ACHN (cell line): Measurements from ENCODE around the gene CFAP90.

Experiments used
- DNase-seq: peaks from one replicate; pipeline ENCODE4 v3.0.0-alpha.2; 2015
- in situ Hi-C: cut with HindIII; loops from 2 replicates; pipeline ENCODE4 v1.10.0; 2017; ENCODE audit warnings: low sequenced_read_pairs, low pct_ligation_motif_present, low pct_unique_long_range_greater_than_20kb

CFAP90 gene

GRCh38 chr5:7837403-7837802 is 13.5 kb downstream of the CFAP90 start:
- DNase-seq: peak; percentile 79
- in situ Hi-C loops: no loop called here

- no peak for DNase-seq
- in situ Hi-C loops: no loop called here
Observed at GRCh38 chr5:7834982-7835381, 16.0 kb downstream of the CFAP90 start.

DNA sequence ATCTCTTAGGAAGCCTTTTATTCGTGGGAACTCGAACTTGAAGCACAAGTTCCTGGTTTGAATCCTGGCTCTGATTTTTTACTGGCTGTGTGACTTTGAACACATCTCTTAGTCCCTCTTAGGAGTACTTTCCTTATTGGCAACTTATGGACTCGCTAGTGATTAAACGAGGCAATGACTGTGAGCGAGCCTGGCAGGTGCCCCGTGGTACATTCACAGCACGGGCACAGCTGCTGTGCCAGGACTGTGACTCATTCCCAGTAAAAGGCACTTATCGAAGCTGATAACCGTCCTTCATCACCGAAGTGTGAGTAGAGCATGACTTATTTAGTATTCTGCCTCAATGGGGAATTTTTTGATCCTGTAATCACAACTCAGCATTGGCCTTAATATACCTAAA is 22.7 kb downstream of the CFAP90 start:
- in situ Hi-C loops: no loop called here
- DNase-seq: peak; percentile 25

- in situ Hi-C loops: no loop called here
- DNase-seq: no peak
Observed at GRCh38 chr5:7827610-7828009, 23.3 kb downstream of the CFAP90 start.

GRCh38 chr5:7825630-7826029 is 25.3 kb downstream of the CFAP90 start:
- in situ Hi-C loops: no loop called here
- no peak for DNase-seq

- in situ Hi-C loops: no loop called here
- DNase-seq: no peak
Observed at GRCh38 chr5:7824995-7825394, 25.9 kb downstream of the CFAP90 start.

- DNase-seq: no peak
- in situ Hi-C loops: no loop called here
Observed at GRCh38 chr5:7823594-7823993, 27.3 kb downstream of the CFAP90 start.

GRCh38 chr5:7822449-7822848 is 28.5 kb downstream of the CFAP90 start:
- in situ Hi-C loops: no loop called here
- no peak for DNase-seq

DNA sequence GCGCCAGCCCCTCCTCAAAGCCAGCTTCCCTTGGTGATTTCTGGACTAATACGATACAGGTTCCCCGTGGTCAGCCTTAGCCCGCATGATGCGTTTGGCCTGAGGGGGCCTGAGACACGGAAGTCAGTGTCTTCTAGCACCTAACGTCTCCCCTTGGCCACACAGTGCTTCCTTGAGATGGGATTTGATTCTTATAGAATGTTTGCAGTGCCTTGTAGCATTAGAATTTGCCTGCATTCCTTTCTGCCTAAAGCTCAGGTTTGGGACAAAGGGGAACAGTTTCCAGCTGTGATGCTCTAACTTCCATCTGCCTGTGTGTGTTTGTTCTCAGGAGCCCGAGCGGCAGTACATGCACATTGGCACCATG is 34.4 kb downstream of the CFAP90 start:
- in situ Hi-C loops: no loop called here
- DNase-seq: no peak

DNA sequence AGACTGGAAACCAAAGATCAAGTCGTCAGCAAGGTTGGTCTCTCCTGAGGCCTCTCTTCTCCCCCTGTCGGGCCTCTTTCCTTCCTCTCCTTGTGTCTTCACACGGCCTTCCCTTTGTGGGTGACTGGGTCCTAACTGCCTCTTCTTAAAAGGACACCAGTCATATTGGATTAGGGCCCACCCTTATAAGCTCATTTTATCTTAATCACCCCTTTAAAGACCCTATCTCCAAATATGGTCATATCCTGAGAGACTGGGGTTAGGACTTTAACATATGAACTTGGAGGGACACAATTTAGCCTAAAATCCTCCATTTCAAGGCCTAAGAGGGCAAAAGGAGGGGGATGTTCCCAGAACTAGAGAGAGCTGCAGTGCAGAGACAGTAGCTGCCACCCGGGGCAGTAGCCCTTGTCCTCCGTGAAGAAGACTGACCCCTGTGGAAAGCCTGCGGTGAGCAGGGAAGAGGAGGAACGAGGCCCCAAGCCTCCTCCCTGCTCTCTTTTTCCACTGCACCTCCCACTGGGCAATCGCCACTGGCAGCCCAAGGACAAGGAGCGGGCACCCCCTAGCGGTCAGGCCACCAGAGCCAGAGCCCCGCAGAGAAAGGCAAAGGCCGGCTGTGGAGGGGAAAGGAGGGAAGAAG is 34.9 kb downstream of the CFAP90 start:
- DNase-seq: peak; percentile 77
- in situ Hi-C loops: no loop called here

DNA sequence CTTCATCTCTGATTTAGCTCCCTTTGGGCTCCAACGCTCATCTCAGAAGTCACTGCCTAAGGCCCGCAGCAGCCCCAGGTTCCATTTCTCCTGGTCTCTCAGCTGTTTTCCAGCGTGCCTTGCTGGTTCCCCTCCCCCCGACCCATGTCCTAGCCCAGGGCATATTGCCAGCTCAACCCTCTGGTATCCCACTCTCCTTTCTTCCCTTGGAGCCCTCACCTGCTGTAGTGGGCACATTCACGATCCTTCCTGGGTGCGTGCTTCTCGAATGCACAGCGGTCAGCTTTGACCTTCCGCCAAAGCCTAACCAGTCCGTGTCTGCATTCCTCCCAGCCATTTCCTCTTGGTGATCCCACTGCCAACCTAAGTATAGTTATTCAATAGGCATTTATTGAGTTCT is 36.1 kb downstream of the CFAP90 start:
- in situ Hi-C loops: no loop called here
- DNase-seq: no peak

DNA sequence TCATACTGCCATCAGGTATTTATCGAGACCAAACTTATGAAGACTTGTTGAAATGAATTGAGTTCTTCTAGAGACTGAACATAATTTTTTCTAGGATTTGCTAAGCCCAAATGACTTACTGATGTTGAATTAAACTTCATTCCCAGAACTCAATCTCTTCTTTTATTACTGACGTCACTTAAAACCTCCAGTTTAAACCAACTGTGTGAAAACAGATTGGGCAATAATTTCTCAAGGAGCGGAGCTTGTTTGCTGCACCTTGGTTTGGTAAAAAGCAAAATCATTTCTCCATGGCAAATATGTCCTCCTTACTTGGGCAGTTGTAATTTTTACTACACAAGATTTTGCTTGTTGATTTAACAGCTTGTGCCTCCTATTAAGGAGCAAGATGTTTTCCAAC is 37.4 kb downstream of the CFAP90 start:
- in situ Hi-C loops: no loop called here
- no peak for DNase-seq

DNA sequence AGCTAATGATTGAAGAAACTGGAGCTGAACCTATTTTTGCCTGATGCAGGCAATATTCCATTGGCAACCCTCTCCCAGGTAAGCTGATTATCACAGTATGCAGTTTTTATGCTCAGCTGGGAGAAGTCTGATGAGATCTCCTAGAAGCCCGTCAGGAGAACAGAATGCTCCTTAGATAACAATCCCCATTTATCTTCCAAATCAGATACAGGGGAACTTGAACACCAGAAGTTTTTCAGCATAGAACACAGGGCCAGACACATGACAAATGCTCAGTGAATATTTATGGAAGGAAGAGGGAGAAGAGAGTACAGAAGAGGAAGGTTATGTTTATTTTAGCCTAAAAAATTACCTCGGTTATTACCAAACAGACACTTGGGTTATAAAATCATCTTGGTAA is 37.9 kb downstream of the CFAP90 start:
- no peak for DNase-seq
- in situ Hi-C loops: no loop called here

GRCh38 chr5:7811715-7812114 is 39.2 kb downstream of the CFAP90 start:
- no peak for DNase-seq
- in situ Hi-C loops: no loop called here

- DNase-seq: no peak
- in situ Hi-C loops: no loop called here
Observed at GRCh38 chr5:7808998-7809397, 41.9 kb downstream of the CFAP90 start.

DNA sequence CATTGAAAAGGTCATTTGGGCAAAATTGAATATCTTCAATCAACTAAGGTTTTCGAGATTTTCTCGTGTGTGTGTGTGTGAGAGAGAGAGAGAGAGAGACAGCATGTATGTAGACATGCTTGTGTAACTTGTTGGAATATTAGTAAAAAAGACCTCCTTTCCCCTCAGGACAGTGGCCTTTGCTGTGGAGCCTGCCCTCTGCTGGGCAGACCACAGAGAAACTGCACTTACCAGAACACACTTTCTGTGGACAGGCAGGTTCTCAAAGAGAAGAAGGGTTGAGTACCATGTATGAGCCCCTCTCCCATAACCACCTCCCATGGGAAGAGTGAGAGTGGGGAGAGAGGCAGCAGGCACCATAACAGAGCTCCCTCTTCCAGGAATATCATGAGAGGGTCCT is 45.6 kb downstream of the CFAP90 start:
- DNase-seq: peak; percentile 23
- in situ Hi-C loops: no loop called here

- in situ Hi-C loops: no loop called here
- DNase-seq: no peak
Observed at GRCh38 chr5:7803937-7804336, 47.0 kb downstream of the CFAP90 start.

GRCh38 chr5:7802855-7803254 is 48.1 kb downstream of the CFAP90 start:
- no peak for DNase-seq
- in situ Hi-C loops: no loop called here

GRCh38 chr5:7801891-7802614 is 48.9 kb downstream of the CFAP90 start:
- in situ Hi-C loops: no loop called here
- no peak for DNase-seq

- no peak for DNase-seq
- in situ Hi-C loops: no loop called here
Observed at GRCh38 chr5:7795306-7795705, 55.6 kb downstream of the CFAP90 start.
